Erythroblast (primary cell): ENCODE data around the gene THUMPD1.
"Not testable (repeated sequence)": the region's sequence is repeated elsewhere in the genome, so short reads cannot be mapped to it uniquely, and the experiment has no call there.

Experiments
- DNase-seq, 2 experiments: peaks; one replicate each; lab custom pipeline; 2025; lab: John Stamatoyannopoulos, UW
- GATA1 ChIP-seq: IDR thresholded peaks from 2 replicates; pipeline ENCODE4 v1.6.1; 2011; ENCODE audit warnings: low read depth, mild to moderate bottlenecking, control low read depth, low read length, moderate library complexity
- POLR2A ChIP-seq: IDR thresholded peaks from 2 replicates; pipeline ENCODE4 v1.6.1; 2011; ENCODE audit warnings: mild to moderate bottlenecking, low read length

Gene THUMPD1, protein sequence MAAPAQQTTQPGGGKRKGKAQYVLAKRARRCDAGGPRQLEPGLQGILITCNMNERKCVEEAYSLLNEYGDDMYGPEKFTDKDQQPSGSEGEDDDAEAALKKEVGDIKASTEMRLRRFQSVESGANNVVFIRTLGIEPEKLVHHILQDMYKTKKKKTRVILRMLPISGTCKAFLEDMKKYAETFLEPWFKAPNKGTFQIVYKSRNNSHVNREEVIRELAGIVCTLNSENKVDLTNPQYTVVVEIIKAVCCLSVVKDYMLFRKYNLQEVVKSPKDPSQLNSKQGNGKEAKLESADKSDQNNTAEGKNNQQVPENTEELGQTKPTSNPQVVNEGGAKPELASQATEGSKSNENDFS

DNA sequence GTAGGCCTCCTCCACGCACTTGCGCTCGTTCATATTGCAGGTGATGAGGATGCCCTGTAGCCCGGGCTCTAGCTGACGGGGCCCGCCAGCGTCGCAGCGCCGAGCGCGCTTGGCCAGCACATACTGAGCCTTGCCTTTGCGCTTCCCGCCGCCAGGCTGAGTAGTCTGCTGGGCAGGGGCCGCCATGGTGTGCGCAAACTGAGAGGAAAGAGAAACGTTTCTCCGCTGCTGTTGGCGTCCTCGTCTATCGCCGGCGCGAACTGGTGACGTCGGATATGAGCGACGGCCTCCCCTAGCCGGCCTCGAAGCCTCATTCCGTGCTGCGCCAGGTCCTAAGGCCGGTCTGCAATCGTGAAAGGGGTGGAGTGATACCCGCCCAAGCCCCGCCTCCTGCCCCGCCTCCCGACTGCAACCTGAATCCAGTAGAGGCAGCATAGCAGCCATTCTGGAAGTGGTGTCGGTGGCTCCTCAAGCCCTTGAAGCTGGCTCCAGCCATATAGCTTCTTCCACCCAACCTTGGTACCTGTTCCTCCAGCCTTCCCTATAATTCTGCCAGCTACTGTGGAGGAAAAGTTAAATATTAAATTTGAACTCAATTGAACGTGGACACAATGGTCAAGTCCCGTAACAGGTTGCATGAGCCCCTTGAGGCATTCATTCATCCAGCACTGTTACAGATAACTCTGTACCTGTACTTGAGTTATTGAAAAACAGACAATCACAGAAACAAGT lies at the start of gene THUMPD1:
Gene THUMPD1, minus strand, starts transcription at position 265 of the 732 bp plus-strand sequence. Its CDS starts 79 bp downstream, at position 186.
- peak; percentile 98 for DNase-seq
- no peak for TF ChIP-seq GATA1
- TF ChIP-seq POLR2A = peak; percentile 92

DNA sequence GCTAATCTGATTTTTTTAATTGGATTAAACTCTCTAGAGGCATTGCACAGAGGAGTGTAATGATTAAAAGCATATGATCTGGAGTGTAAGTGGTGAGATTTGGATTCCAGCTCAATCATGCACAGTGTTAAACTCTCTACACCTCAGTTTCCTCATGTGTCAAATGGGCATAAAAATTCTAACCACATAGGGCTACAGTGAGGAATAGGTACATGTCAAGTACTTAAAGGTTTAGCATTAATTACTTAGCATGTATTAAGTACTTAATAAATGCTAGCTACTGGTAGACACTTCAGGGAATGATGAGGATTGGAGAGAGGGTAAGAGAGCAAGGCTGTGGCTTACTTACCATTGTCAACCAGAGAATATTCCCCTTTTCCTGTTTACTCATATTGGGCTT lies 47.5 kb upstream of the THUMPD1 start:
- TF ChIP-seq GATA1 (no peak), POLR2A (no peak)
- DNase-seq = no peak

DNA sequence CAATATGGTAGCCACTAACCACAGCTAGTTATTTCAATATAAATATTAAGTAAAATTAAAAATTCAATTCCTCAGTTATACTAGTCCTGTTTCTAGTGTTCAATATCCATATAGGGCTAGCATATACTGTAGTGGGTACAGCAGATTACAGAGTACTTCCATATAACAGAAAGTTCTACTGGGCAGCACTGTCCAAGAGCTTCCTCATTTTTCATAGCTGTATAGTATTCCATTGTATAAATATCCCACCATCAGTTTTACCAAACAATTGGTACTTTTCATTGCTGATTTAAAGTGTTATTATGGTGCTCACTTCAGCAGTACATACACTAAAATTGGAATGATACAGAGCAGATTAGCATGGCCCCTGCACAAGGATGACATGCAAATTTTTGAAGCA lies 42.6 kb upstream of the THUMPD1 start:
- TF ChIP-seq GATA1 = no peak
- TF ChIP-seq POLR2A = no peak
- DNase-seq = no peak

DNA sequence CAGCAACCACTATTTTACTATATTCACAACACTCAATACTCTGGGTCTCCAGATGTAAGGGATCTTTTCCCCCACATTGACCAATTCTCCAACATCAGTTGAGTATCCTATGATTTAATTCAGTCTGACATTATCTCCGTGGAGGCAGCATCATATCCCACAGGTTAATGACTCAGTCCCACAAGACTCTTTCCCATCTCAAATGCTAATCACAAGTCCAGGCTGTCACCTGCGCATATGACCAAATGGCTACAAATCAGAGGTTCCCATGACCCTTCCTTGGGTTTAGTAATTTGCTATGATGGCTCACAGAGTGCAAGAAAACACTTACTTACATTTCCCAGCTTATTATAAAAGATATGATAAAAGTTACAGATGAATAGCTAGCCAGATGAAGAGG lies 40.9 kb upstream of the THUMPD1 start:
- TF ChIP-seq POLR2A (no peak), GATA1 (no peak)
- no peak for DNase-seq

DNA sequence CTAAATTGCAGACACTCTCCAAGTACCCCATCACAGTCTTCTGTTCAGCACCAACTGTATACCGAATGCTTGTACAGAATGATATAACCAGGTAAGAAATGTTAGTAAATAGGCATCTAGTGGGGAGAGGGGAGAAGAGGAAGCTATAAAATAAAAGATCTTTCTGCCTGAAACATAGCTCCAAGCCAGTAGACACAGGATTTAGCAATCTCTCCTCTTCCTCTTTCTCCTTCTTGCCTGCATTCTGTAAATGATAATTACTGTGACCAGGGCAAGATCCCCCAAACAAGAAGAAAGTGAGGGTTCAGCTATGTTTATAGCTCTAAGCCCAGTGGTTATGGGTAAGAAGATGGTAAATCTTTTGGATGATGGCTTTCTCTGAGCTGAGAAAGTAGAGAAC lies 40.1 kb upstream of the THUMPD1 start:
- no peak for DNase-seq

DNA sequence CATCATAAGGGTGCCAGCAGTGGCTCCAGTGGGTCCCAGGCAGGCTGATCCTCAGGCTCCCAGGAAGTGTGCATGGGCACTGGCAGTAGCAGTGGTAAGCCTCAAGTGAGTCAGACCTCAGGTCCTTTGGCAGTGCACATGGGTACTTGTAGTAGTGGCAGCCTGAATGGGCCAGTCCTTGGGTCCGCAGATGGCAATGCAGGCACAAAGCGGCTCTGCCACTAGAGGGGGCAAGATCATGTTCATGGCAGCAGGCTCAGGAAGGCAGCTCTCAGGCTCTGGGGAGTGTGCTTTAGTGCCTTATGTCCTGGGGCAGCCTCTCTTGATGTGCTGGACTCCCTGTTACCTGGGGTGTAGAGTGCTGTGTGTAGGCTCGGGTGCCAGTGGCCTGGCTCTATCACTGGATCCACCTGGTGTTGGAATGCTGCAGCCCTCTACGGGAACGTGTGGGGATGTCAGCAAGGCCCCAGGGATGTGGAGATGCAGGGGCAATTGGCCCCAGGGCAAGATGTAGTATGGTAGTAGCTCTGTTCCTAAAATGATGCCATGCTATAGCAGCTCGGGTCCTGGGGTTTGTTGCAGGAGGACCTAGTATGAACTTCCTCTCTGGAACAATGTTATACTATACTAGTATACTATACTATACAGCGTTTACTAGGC lies 33.2 kb upstream of the THUMPD1 start:
- peak; percentile 73 to 80 for DNase-seq
- TF ChIP-seq GATA1 = no peak
- TF ChIP-seq POLR2A = no peak

More for the DNA sequence above, 40.1 kb upstream of the THUMPD1 start:
- TF ChIP-seq POLR2A (no peak), GATA1 (no peak)

DNA sequence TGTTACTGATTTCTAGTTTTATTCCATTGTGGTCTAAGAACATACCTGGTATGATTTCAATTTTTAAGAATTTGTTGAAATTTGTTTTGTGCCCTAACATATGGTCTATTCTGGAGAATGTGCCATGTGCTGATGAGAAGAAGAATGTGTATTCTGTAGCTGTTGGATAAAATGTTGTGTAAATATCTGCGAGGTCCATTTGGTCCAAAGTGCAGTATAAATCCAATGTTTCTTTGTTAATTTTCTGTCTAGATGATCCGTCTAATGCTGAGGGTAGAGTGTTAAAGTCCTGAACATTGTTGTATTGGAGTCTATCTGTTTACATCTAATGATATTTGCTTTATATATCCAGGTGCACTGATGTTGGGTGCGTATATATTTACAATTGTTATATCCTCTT lies 32.1 kb upstream of the THUMPD1 start:
- DNase-seq = no peak
- TF ChIP-seq POLR2A (no peak), GATA1 (no peak)

DNA sequence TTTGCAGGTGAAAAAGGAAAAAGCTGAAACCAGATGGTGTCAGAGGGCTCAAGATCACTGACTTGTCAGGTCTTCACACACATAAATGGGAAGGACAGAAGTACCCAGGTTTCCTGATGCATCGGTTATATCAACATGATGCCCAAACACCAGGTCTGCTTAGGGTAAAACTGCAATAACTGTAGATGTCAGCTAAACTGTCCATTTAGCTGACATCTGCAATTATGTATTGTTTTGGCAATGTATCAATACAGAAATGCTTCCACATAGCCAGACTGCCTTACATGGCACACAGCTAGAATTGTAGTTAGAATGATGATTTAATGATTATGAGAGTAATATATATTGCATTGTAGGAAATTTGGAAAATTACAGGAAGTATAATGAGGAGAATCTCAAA lies 27.2 kb upstream of the THUMPD1 start:
- TF ChIP-seq GATA1 (no peak), POLR2A (no peak)
- DNase-seq = no peak

DNA sequence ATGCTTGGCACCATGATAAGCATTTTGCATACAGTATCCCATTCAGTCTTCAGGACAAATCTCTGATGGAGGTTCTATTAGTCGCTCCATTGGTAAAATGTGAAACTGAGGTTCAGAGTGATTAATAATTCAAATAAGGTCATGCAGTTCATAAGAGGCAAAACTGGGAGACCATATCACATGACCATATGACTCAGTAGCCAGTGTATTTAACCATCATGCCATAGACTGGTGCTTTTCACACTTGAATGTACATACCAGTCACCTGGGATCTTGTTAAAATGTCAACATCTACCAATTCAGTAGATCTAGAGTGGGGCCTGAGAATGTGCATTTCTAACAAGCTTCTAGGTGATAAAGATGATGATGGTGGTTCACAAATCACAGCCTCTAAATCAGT lies 26.5 kb upstream of the THUMPD1 start:
- TF ChIP-seq GATA1 (no peak), POLR2A (no peak)
- DNase-seq = no peak

DNA sequence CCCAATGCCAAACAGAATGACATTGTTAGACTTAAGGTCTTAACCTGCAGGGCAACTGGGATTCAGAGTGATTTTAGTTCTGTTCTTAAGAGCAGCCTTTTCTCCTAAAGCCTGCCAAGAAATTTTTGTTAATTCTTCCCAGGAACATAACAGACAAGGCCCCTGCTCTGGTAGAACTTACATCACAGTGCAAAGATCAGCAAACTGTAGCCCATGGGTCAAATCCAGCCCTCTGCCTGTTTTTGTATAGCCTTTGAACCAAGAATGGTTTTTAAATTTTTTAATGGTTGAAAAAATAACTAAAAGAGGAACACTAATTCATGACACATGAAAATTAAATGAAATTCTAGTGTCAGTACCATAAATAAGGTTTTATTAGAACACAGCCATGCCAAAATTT lies 26.0 kb upstream of the THUMPD1 start:
- no peak for DNase-seq
- TF ChIP-seq GATA1 = no peak
- TF ChIP-seq POLR2A = no peak

DNA sequence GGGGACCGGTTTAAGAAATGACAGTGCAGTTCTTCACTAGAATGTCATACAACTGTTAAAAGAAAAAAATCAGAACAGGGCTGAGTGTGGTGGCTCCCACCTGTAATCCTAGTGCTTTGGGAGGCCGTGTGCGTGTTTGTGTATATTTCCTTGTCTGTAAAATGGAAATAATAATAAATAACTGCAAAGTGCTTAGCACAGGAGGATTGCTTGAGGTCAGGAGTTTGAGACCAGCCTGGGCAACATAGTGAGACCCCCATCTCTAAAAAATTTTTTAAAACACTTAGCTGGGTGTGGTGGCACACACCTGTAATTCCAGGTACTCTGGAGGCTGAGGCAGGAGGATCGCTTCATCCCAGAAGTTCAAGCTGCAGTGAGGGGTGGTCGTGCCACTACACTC lies 24.7 kb upstream of the THUMPD1 start:
- no peak for DNase-seq
- TF ChIP-seq POLR2A (no peak), GATA1 (no peak)

DNA sequence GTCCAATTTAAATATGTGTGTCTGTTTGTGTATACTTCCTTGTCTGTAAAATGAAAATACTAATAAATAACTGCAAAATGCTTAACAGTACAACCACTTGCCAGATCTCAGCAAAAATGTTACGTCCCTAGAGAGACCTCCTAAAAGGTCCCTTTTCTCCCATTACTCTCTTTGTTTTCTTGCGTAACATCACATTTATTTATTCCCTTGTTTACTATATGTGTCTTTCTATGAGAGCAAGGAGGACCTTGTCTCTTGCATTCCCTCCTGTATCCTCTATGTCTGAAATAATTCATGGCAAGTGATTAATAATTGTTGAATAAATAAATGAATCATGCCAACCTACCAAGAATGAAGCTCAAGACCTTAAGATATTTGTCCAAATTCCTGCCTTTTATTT lies 24.1 kb upstream of the THUMPD1 start:
- TF ChIP-seq POLR2A (no peak), GATA1 (no peak)

DNA sequence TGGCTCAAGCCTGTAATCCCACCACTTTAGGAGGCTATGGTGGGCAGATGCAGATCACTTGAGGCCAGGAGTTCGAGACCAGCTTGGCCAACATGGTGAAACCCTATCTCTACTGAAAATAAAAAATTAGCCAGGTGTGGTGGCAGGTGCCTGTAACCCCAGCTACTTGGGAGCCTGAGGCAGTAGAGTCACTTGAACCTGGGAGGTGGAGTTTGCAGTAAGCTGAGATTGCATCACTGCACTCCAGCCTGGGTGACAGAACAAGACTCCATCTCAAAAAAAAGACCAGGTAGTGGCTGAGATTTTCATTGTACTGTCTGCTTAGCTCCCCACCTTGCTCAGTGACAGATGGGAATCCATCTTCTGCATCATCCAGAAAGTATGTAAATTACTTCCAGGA lies 22.8 kb upstream of the THUMPD1 start:
- DNase-seq = not testable (repeated sequence)

More for the DNA sequence above, 24.1 kb upstream of the THUMPD1 start:
- DNase-seq = no peak

DNA sequence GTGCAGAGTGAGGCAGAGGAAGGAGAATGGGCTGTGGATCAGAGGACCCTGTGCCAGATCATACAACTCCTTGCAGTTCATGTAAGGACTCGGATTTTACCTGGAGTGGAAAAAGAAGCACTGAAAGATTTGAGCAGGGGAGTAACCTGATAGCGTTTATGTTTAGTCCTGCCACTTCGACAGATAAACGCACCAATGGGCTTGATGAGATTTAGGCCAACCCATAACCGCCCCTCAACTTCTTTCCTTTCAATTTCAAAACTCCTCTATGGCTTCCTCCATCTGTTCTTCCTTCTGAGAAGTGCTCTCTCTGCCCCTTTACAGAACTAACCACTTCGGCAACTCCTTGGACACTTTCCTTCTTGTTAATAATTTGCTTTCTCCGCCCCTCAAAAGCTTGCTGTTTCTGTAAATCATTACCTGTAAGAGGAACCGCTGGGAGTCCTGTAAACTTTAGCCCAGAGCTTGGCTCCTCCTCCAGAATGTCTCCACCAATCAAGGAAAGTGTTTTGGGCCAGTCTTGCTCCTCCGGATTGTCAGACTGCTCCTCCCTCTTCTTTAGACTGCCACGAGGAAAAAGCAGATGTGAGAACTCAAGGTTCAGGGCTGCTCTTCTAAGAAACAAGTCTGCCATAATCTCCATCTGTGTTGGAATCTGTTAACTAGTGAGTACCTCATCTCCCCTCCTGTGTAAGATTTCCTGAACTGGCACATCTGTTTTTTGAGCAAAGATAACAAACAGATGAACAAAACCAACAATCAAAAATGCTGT lies 22.0 kb upstream of the THUMPD1 start, which contains the start of gene ACSM3:
Gene ACSM3, plus strand, starts transcription at position 554 of the 772 bp plus-strand sequence. CDS start 6,021 bp downstream, outside the sequence.
- peak; percentile 52 to 64 for DNase-seq
- peak; percentile 48 for TF ChIP-seq POLR2A
- TF ChIP-seq GATA1 = no peak
